H9 (cell line): ENCODE results near the gene GRM1. TPM values are rescaled to one million over a fixed set of nuclear protein-coding genes. Genes with fewer than 3 reads are reported as not detected.

Experiments
- DNase-seq: peaks from one replicate; pipeline ENCODE4 v3.0.0-alpha.2; 2017
- H2AFZ ChIP-seq: one replicate; pipeline ENCODE4 v1.6.1; 2013; ENCODE audit warnings: mild to moderate bottlenecking, low read length, control low read depth, moderate library complexity
- H2AK5ac ChIP-seq: 2 replicates; pipeline ENCODE4 v1.6.1; 2013; ENCODE audit warnings: low read length, control low read depth, mixed read lengths; ENCODE audit not compliant: insufficient read length
- H2BK120ac ChIP-seq: one replicate; pipeline ENCODE4 v1.6.1; 2013; ENCODE audit warnings: low read depth, mild to moderate bottlenecking, low read length, control low read depth, inconsistent platforms; ENCODE audit not compliant: poor library complexity, severe bottlenecking
- H2BK12ac ChIP-seq: 2 replicates; pipeline ENCODE4 v1.6.1; 2013; ENCODE audit warnings: low read length, control low read depth, mixed read lengths, low read depth; ENCODE audit not compliant: insufficient read length
- H2BK15ac ChIP-seq: 2 replicates; pipeline ENCODE4 v1.6.1; 2013; ENCODE audit warnings: low read depth, low read length, control low read depth
- H2BK20ac ChIP-seq: one replicate; pipeline ENCODE4 v1.6.1; 2013; ENCODE audit warnings: low read depth, mild to moderate bottlenecking, low read length, control low read depth, inconsistent platforms; ENCODE audit not compliant: poor library complexity, severe bottlenecking
- H2BK5ac ChIP-seq: 2 replicates; pipeline ENCODE4 v1.6.1; 2013; ENCODE audit warnings: low read length, control low read depth, mixed read lengths; ENCODE audit not compliant: insufficient read length
- H3K14ac ChIP-seq: 2 replicates; pipeline ENCODE4 v1.6.1; 2013; ENCODE audit warnings: low read length, control low read depth; ENCODE audit not compliant: insufficient read depth
- H3K18ac ChIP-seq: 2 replicates; pipeline ENCODE4 v1.6.1; 2013; ENCODE audit warnings: low read depth, mild to moderate bottlenecking, mixed read lengths, low read length, control low read depth; ENCODE audit not compliant: insufficient read length
- H3K23ac ChIP-seq: 2 replicates; pipeline ENCODE4 v1.6.1; 2013; ENCODE audit warnings: low read length, control low read depth, mixed read lengths, low read depth; ENCODE audit not compliant: insufficient read length
- H3K23me2 ChIP-seq: 2 replicates; pipeline ENCODE4 v1.6.1; 2013; ENCODE audit warnings: low read depth, mild to moderate bottlenecking, mixed read lengths, low read length, control low read depth; ENCODE audit not compliant: insufficient read length, poor library complexity, severe bottlenecking
- H3K27ac ChIP-seq: 2 replicates; pipeline ENCODE4 v1.5.1; 2013; ENCODE audit warnings: low read length, control low read depth, mixed read lengths, low read depth; ENCODE audit not compliant: insufficient read length
- H3K27me3 ChIP-seq: 2 replicates; pipeline ENCODE4 v1.6.1; 2013; ENCODE audit warnings: low read length, control low read depth, inconsistent platforms; ENCODE audit not compliant: insufficient read depth
- H3K4ac ChIP-seq: 2 replicates; pipeline ENCODE4 v1.6.1; 2013; ENCODE audit warnings: low read depth, mild to moderate bottlenecking, control low read depth, inconsistent platforms, low read length, moderate library complexity
- H3K4me1 ChIP-seq: 2 replicates; pipeline ENCODE4 v1.6.1; 2013; ENCODE audit warnings: low read length, control low read depth, inconsistent platforms; ENCODE audit not compliant: insufficient read depth
- H3K4me2 ChIP-seq: 2 replicates; pipeline ENCODE4 v1.6.1; 2013; ENCODE audit warnings: low read length, control low read depth, mixed read lengths; ENCODE audit not compliant: insufficient read length, insufficient read depth
- H3K56ac ChIP-seq: 2 replicates; pipeline ENCODE4 v1.6.1; 2013; ENCODE audit warnings: low read depth, mild to moderate bottlenecking, mixed read lengths, low read length, control low read depth; ENCODE audit not compliant: insufficient read length
- H3K79me1 ChIP-seq: 2 replicates; pipeline ENCODE4 v1.6.1; 2013; ENCODE audit warnings: low read depth, mild to moderate bottlenecking, moderate library complexity, low read length, control low read depth, inconsistent platforms; ENCODE audit not compliant: insufficient read depth, poor library complexity, severe bottlenecking
- H3K79me2 ChIP-seq: 2 replicates; pipeline ENCODE4 v1.6.1; 2013; ENCODE audit warnings: low read length, control low read depth, inconsistent platforms; ENCODE audit not compliant: insufficient read depth
- H3K9ac ChIP-seq: 2 replicates; pipeline ENCODE4 v1.6.1; 2013; ENCODE audit warnings: low read length, control low read depth, mixed read lengths; ENCODE audit not compliant: insufficient read length; ENCODE audit errors: extremely low read depth
- H3K9me3 ChIP-seq: one replicate; pipeline ENCODE4 v1.6.1; 2013; ENCODE audit warnings: low read depth, low read length, inconsistent platforms; ENCODE audit not compliant: control insufficient read depth
- H3T11ph ChIP-seq: one replicate; pipeline ENCODE4 v1.6.1; 2013; ENCODE audit warnings: mild to moderate bottlenecking, low read length, control low read depth, inconsistent platforms
- H4K20me1 ChIP-seq: one replicate; pipeline ENCODE4 v1.6.1; 2013; ENCODE audit not compliant: control insufficient read depth, insufficient read length, insufficient read depth
- H4K5ac ChIP-seq: 2 replicates; pipeline ENCODE4 v1.6.1; 2013; ENCODE audit warnings: low read depth, mild to moderate bottlenecking, mixed read lengths, low read length, control low read depth; ENCODE audit not compliant: insufficient read length
- H4K8ac ChIP-seq: replicated peaks from 2 replicates; pipeline ENCODE4 v1.6.1; 2013; ENCODE audit warnings: low read length, control low read depth, mixed read lengths, low read depth; ENCODE audit not compliant: insufficient read length
- H4K91ac ChIP-seq: 2 replicates; pipeline ENCODE4 v1.6.1; 2013; ENCODE audit warnings: low read depth, mild to moderate bottlenecking, moderate library complexity, mixed read lengths, low read length, control low read depth; ENCODE audit not compliant: insufficient read length
- H3K27ac Mint-ChIP-seq, 3 experiments: 2 replicates in 2 of 3; 3 replicates in 1 of 3; pipeline ENCODE4 v1.8.0; 2020 to 2021; ENCODE audit warnings: mixed read lengths in 3 of 3, mild to moderate bottlenecking in 1 of 3, moderate library complexity in 1 of 3
- H3K27me3 Mint-ChIP-seq: 2 replicates; pipeline ENCODE4 v1.8.0; 2021; ENCODE audit warnings: low read depth, mild to moderate bottlenecking, moderate library complexity, mixed read lengths
- H3K36me3 Mint-ChIP-seq, 3 experiments: 2 replicates in 2 of 3; 3 replicates in 1 of 3; pipeline ENCODE4 v1.8.0; 2020 to 2021; ENCODE audit warnings: low read depth in 3 of 3, mixed read lengths in 3 of 3; ENCODE audit not compliant: insufficient read depth in 1 of 3
- H3K4me1 Mint-ChIP-seq, 2 experiments: 2 replicates each; pipeline ENCODE4 v1.8.0; 2020; ENCODE audit warnings: mixed read lengths in 2 of 2
- H3K4me3 Mint-ChIP-seq, 2 experiments: 2 replicates in 1 of 2; 3 replicates in 1 of 2; pipeline ENCODE4 v1.8.0; 2020 to 2021; ENCODE audit warnings: mild to moderate bottlenecking in 2 of 2, mixed read lengths in 2 of 2, moderate library complexity in 1 of 2
- H3K9me3 Mint-ChIP-seq, 2 experiments: 2 replicates in 1 of 2; 3 replicates in 1 of 2; pipeline ENCODE4 v1.8.0; 2020; ENCODE audit warnings: mild to moderate bottlenecking in 2 of 2, mixed read lengths in 2 of 2, moderate library complexity in 1 of 2
- WGBS: extraction: QIAGEN DNeasy Blood & Tissue Kit; methylation state at CpG from one replicate; pipeline ENCODE4 v1.1.7; 2013; ENCODE audit warnings: missing lambda C conversion rate, low lambda C conversion rate, mixed read lengths; ENCODE audit not compliant: insufficient read length; ENCODE audit errors: extremely low coverage; 5-methylcytosine and 5-hydroxymethylcytosine counted together
- total RNA-seq: library from RNA; stranded (reverse); gene quantifications from 2 replicates; pipeline ENCODE4 v1.2.1, GENCODE V29; 2021
- TF ChIP-seq, protein P1 (sequence below): fragments of 200-600 bp; sonication (generic); conservative IDR thresholded peaks from 3 replicates; pipeline ENCODE4 v1.8.0; 2021; ENCODE audit warnings: antibody characterized with exemption, mild to moderate bottlenecking

Gene GRM1
- total RNA-seq, 1 experiment from 2014 or later = 0.39 TPM

DNA sequence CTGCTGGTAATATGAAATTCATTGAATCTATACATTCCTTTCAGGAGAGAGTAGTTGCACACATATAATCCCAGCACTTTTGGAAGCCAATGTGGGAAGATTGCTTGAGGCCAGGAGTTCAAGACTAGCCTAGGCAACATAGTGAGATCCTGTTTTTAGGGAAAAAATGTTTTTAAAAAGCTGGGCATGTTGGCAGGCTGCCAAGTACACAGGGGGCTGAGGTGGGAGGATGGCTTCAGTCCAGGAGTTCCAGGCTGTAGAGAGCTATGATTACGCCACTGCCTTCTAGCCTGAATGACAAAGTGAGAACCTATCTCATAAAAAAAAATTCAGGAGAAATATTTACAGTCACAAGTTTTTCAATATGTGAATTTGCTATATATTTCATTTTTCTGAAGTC, 71.9 kb downstream of the GRM1 start:
- no peaks in the 10 kb centered on the region for H3K79me1 ChIP-seq
- no peak overlapping the region for H2BK12ac ChIP-seq
- H3K36me3 Mint-ChIP-seq = no peaks in the 10 kb centered on the region
- H4K20me1 ChIP-seq = no peaks in the 10 kb centered on the region
- no peak overlapping the region for H3K18ac ChIP-seq
- H3K4me1 ChIP-seq = peaks cover 8% of the 10 kb centered on the region; the same call in 1 of the 2 replicates
- peaks cover 0 to 3% of the 10 kb centered on the region in 2 experiments; a peak in 1 of 5 replicates for H3K9me3 Mint-ChIP-seq
- H3K56ac ChIP-seq = no peak overlapping the region
- no peaks in the 10 kb centered on the region for H3K79me2 ChIP-seq
- no peak overlapping the region for H2BK15ac ChIP-seq
- no peak overlapping the region for H3T11ph ChIP-seq
- no peaks in the 10 kb centered on the region for H3K9me3 ChIP-seq
- no peak overlapping the region for H3K14ac ChIP-seq
- H2BK5ac ChIP-seq = no peak overlapping the region
- H3K4ac ChIP-seq = no peak overlapping the region
- no peak overlapping the region for H3K4me3 Mint-ChIP-seq
- H3K27ac ChIP-seq = no peak overlapping the region
- no peak for DNase-seq
- H3K27ac Mint-ChIP-seq = no peak overlapping the region
- no peaks in the 10 kb centered on the region for H3K27me3 Mint-ChIP-seq
- no peak overlapping the region for H4K8ac ChIP-seq
- no peak overlapping the region for H3K23ac ChIP-seq
- WGBS = no CpG with 5 or more reads among the region's 1 CpG
- H4K91ac ChIP-seq = no peak overlapping the region
- TF ChIP-seq, protein P1, sequence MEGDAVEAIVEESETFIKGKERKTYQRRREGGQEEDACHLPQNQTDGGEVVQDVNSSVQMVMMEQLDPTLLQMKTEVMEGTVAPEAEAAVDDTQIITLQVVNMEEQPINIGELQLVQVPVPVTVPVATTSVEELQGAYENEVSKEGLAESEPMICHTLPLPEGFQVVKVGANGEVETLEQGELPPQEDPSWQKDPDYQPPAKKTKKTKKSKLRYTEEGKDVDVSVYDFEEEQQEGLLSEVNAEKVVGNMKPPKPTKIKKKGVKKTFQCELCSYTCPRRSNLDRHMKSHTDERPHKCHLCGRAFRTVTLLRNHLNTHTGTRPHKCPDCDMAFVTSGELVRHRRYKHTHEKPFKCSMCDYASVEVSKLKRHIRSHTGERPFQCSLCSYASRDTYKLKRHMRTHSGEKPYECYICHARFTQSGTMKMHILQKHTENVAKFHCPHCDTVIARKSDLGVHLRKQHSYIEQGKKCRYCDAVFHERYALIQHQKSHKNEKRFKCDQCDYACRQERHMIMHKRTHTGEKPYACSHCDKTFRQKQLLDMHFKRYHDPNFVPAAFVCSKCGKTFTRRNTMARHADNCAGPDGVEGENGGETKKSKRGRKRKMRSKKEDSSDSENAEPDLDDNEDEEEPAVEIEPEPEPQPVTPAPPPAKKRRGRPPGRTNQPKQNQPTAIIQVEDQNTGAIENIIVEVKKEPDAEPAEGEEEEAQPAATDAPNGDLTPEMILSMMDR = no peak
- no peak overlapping the region for H2BK20ac ChIP-seq
- no peak overlapping the region for H4K5ac ChIP-seq
- H3K23me2 ChIP-seq = no peaks in the 10 kb centered on the region
- H3K4me1 Mint-ChIP-seq = peaks cover 6 to 7% of the 10 kb centered on the region in 2 experiments
- no peaks in the 10 kb centered on the region for H3K27me3 ChIP-seq
- H3K4me2 ChIP-seq = no peak overlapping the region
- H2AFZ ChIP-seq = no peak overlapping the region
- no peak overlapping the region for H3K9ac ChIP-seq
- H2BK120ac ChIP-seq = no peak overlapping the region
- no peak overlapping the region for H2AK5ac ChIP-seq
